ENCODE results near the gene SMYD3. TPM values are rescaled to one million over a fixed set of nuclear protein-coding genes. Genes with fewer than 3 reads are reported as not detected.

The SMYD3 gene
- total RNA-seq, 4 donors from 2014 or later: 12.0 to 15.0 (median 13.2) TPM

DNA sequence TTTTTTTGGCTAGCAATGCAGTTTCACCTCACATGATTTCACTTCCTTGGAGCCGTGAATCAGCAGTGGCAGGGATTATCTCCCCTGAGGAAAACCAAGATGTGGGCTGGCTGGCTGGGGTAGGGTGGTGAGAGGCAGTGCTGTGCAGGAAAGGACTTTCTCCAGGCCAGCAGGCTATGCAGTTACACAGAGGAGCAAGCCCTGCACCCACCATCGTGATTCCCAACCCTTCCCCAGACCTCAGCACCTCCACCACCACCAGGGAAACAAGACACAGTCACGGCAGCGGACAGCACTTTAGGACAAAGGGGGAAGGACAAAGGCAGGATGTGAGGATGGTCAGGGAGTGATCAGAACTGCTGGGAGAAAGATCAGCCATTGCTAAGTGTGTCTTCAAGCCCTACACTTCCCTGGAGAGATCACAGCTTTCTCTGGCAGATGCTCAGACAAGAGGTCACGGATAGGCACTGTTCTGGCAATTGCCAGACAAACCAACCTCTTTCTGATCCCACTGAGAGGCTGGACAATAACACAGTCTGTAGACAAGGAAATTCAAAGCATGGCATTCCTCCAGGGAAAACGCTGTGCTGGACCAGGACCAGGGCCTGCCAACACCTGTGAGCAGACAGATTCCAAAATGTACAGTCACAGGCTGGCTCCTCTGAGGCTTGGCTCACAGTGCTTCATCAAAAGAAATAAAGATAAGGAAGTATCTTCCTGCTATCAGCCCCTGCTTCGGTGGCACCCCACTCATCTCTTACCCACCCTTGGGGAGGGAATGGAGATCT, 509.4 kb downstream of the SMYD3 start:
- intact Hi-C loops (cut with DNase I): loop anchor here (10.0 kb wide), 1 partner anchor 123 kb away; no protein-coding TSS in a partner anchor
- H3K4me3 ChIP-seq: no peak overlapping the region
- H3K27ac ChIP-seq (replicated peaks in 1 of 4): peak overlapping the region in 1 of 4 donors; percentile 46
- H3K9me3 ChIP-seq: peaks cover 0 to 9% (median 0%) of the 10 kb centered on the region in 4 donors
- no peak for DNase-seq (ENCODE audit: extremely low spot score)
- H3K27me3 ChIP-seq: no peaks in the 10 kb centered on the region
- H3K4me1 ChIP-seq: peaks cover 0 to 18% (median 3%) of the 10 kb centered on the region in 4 donors
- 43% methylated on average over 7 of the region's 7 CpGs for WGBS
- TF ChIP-seq POLR2AphosphoS5 (IDR thresholded peaks at IDR 0.05) (peak; percentile 24 to 58), POLR2A (IDR thresholded peaks at IDR 0.05; ENCODE audit: low read depth) (no peak)
- no peaks in the 10 kb centered on the region for H3K36me3 ChIP-seq

- DNase-seq (ENCODE audit: extremely low spot score): no peak
- H3K4me3 ChIP-seq: no peak overlapping the region
- no peak overlapping the region for H3K27ac ChIP-seq (replicated peaks in 1 of 4)
- no peaks in the 10 kb centered on the region for H3K27me3 ChIP-seq
- WGBS: 93% methylated on average over 15 of the region's 15 CpGs
- H3K36me3 ChIP-seq: no peaks in the 10 kb centered on the region
- intact Hi-C loops (cut with DNase I): loop anchor here (10.0 kb wide), 1 partner anchor 122 kb away; no protein-coding TSS in a partner anchor
- H3K9me3 ChIP-seq: peaks cover 0 to 9% (median 0%) of the 10 kb centered on the region in 4 donors
- TF ChIP-seq CTCF (IDR thresholded peaks at IDR 0.05): no peak
- no peak for TF ChIP-seq POLR2A (IDR thresholded peaks at IDR 0.05; ENCODE audit: low read depth)
- no peak for TF ChIP-seq POLR2AphosphoS5 (IDR thresholded peaks at IDR 0.05)
- no peak for TF ChIP-seq EP300 (IDR thresholded peaks at IDR 0.05)
- H3K4me1 ChIP-seq: peaks cover 0 to 18% (median 3%) of the 10 kb centered on the region in 4 donors
Observed at GRCh38 chr1:245996811-245997210, 510.3 kb downstream of the SMYD3 start.

GRCh38 chr1:245995474-245995873, 511.6 kb downstream of the SMYD3 start:
- H3K9me3 ChIP-seq: peaks cover 0 to 9% (median 0%) of the 10 kb centered on the region in 4 donors
- H3K27ac ChIP-seq (replicated peaks in 1 of 4): no peak overlapping the region
- H3K4me3 ChIP-seq: no peak overlapping the region
- 80% methylated on average over 1 of the region's 1 CpG for WGBS
- no peaks in the 10 kb centered on the region for H3K27me3 ChIP-seq
- intact Hi-C loops (cut with DNase I): loop anchor here (10.0 kb wide), 1 partner anchor 121 kb away; no protein-coding TSS in a partner anchor
- peaks cover 0 to 18% (median 3%) of the 10 kb centered on the region in 4 donors for H3K4me1 ChIP-seq
- H3K36me3 ChIP-seq: no peaks in the 10 kb centered on the region
- TF ChIP-seq EP300 (IDR thresholded peaks at IDR 0.05) (no peak), POLR2A (IDR thresholded peaks at IDR 0.05; ENCODE audit: low read depth) (no peak), CTCF (IDR thresholded peaks at IDR 0.05) (no peak), POLR2AphosphoS5 (IDR thresholded peaks at IDR 0.05) (no peak)
- no peak for DNase-seq (ENCODE audit: extremely low spot score)

DNA sequence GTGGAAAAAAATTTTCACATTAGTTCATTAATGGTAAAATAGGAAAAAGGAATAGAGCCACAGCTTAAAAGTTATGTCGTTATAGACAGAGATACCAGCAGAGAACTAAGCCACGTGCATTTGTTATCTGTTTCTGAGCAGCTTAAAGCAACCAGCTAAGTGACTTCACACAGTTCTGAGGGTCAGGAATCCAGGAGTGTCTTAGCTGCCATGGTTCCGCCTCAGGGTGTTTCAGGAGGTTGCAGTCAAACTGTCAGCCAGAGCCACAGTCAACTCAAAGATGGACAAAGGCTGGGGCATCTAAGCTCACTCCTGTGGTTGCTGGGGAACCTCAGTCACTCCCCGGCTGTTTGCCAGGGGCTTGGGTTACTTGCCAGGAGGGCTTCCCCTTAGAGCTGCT, 515.8 kb downstream of the SMYD3 start:
- TF ChIP-seq POLR2AphosphoS5 (IDR thresholded peaks at IDR 0.05): no peak
- no peak for TF ChIP-seq CTCF (IDR thresholded peaks at IDR 0.05)
- TF ChIP-seq EP300 (IDR thresholded peaks at IDR 0.05): no peak
- no peak for TF ChIP-seq POLR2A (IDR thresholded peaks at IDR 0.05; ENCODE audit: low read depth)
- Histone ChIP-seq H3K27me3 (no peaks in the 10 kb centered on the region), H3K27ac (replicated peaks in 1 of 4) (no peak overlapping the region), H3K4me1 (no peaks in the 10 kb centered on the region), H3K9me3 (no peaks in the 10 kb centered on the region), H3K36me3 (no peaks in the 10 kb centered on the region), H3K4me3 (no peak overlapping the region)
- WGBS: 90% methylated on average over 4 of the region's 4 CpGs
- DNase-seq (ENCODE audit: extremely low spot score): no peak
- intact Hi-C loops (cut with DNase I): loop anchor here (10.0 kb wide), 1 partner anchor 116 kb away; no protein-coding TSS in a partner anchor

DNA sequence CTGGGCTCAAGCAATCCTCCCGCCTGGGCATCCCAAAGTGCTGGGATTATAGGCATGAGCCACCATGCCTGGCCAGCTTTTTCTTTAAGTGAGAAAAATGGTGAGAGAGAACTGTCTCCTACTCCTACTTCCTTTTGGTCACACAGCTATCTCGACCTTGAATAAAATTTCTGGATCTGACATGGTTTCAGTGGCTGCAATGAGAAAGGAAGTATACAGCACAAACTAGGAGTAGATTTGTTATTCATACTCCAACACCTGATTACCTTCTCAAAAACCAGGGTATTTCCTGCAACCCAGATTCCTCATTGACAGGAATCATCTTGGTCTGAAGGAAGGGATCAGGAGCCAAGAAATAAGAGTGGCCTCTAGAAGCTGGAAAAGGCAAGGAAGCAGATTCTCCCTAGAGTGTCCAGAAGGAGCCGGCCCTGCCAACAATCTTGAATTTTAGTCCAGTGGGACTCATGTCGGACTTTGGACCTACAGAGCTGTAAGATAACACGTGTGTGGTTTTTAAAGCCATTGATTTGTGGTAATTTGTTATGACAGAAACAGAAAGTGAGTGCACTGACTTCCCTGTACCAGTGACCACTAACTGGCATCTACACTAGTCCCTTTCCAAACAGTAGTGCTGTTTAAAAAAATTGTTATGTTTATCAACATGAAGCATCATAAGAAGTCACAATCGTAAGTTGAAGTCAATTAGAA, 516.6 kb downstream of the SMYD3 start:
- Histone ChIP-seq H3K4me1 (no peaks in the 10 kb centered on the region), H3K36me3 (no peaks in the 10 kb centered on the region), H3K27ac (replicated peaks in 1 of 4) (no peak overlapping the region), H3K4me3 (no peak overlapping the region), H3K27me3 (no peaks in the 10 kb centered on the region), H3K9me3 (no peaks in the 10 kb centered on the region)
- intact Hi-C loops (cut with DNase I): loop anchor here (10.0 kb wide), 1 partner anchor 116 kb away; no protein-coding TSS in a partner anchor
- no peak for DNase-seq (ENCODE audit: extremely low spot score)
- TF ChIP-seq CTCF (IDR thresholded peaks at IDR 0.05) (no peak), POLR2AphosphoS5 (IDR thresholded peaks at IDR 0.05) (no peak), EP300 (IDR thresholded peaks at IDR 0.05) (no peak)
- WGBS: 81% methylated on average over 6 of the region's 6 CpGs
